HepG2 (cell line): ENCODE results near the gene ZNF213. TPM values are rescaled to one million over a fixed set of nuclear protein-coding genes. Genes with fewer than 3 reads are reported as not detected.

Experiments used
- CBFB ChIP-seq: sonication (generic); formaldehyde crosslinking; IDR thresholded peaks from 2 replicates; pipeline ENCODE4 v1.4.0; 2020; ENCODE audit warnings: missing genetic modification reagents
- EED ChIP-seq: sonication (generic); formaldehyde crosslinking; IDR thresholded peaks from 2 replicates; pipeline ENCODE4 v1.5.0; 2020; ENCODE audit warnings: mild to moderate bottlenecking, missing genetic modification reagents
- ESRRA ChIP-seq: sonication (generic); formaldehyde crosslinking; IDR thresholded peaks from 2 replicates; pipeline ENCODE4 v1.5.1; 2020; ENCODE audit warnings: mild to moderate bottlenecking, low read depth, missing genetic modification reagents
- ETS1 ChIP-seq: sonication (generic); formaldehyde crosslinking; IDR thresholded peaks from 2 replicates; pipeline ENCODE4 v1.4.0; 2020; ENCODE audit warnings: missing genetic modification reagents
- HIC2 ChIP-seq: sonication (generic); formaldehyde crosslinking; IDR thresholded peaks from 2 replicates; pipeline ENCODE4 v1.9.0; 2022; ENCODE audit warnings: low read depth, missing genetic modification reagents
- HMG20A ChIP-seq: IDR thresholded peaks from 2 replicates; pipeline ENCODE4 v1.6.1; 2016; ENCODE audit warnings: borderline replicate concordance
- HMGA1 ChIP-seq: sonication (generic); formaldehyde crosslinking; conservative IDR thresholded peaks from 2 replicates; pipeline ENCODE4 v1.4.0; 2020; ENCODE audit warnings: missing genetic modification reagents
- ISX ChIP-seq: sonication (generic); formaldehyde crosslinking; conservative IDR thresholded peaks from 2 replicates; pipeline ENCODE4 v1.5.0; 2020; ENCODE audit warnings: missing genetic modification reagents
- PREB ChIP-seq: sonication (generic); formaldehyde crosslinking; IDR thresholded peaks from 2 replicates; pipeline ENCODE4 v1.4.0; 2020; ENCODE audit warnings: missing genetic modification reagents
- SALL1 ChIP-seq: sonication (generic); formaldehyde crosslinking; IDR thresholded peaks from 2 replicates; pipeline ENCODE4 v1.8.0; 2022; ENCODE audit warnings: mild to moderate bottlenecking, missing genetic modification reagents
- SIX4 ChIP-seq: sonication (generic); formaldehyde crosslinking; IDR thresholded peaks from 2 replicates; pipeline ENCODE4 v1.4.0; 2020; ENCODE audit warnings: missing genetic modification reagents
- SP1 ChIP-seq, 2 experiments: fragments of 450-650 bp in 1 of 2; sonication (generic) in 1 of 2; formaldehyde crosslinking in 1 of 2; IDR thresholded peaks; 2 replicates each; pipeline versions ENCODE4 v1.4.0 to v1.6.1; 2016 to 2020; ENCODE audit warnings: missing genetic modification reagents in 1 of 2
- SRY ChIP-seq: sonication (generic); formaldehyde crosslinking; IDR thresholded peaks from 2 replicates; pipeline ENCODE4 v1.8.0; 2022; ENCODE audit warnings: mild to moderate bottlenecking, missing genetic modification reagents
- TBP ChIP-seq: sonication (generic); formaldehyde crosslinking; IDR thresholded peaks from 2 replicates; pipeline ENCODE4 v1.5.0; 2020; ENCODE audit warnings: missing genetic modification reagents
- TMF1 ChIP-seq: sonication (generic); formaldehyde crosslinking; IDR thresholded peaks from 2 replicates; pipeline ENCODE4 v1.8.1; 2022; ENCODE audit warnings: low read depth, missing genetic modification reagents
- YEATS4 ChIP-seq: sonication (generic); formaldehyde crosslinking; IDR thresholded peaks from 2 replicates; pipeline ENCODE4 v1.4.0; 2020; ENCODE audit warnings: missing genetic modification reagents, borderline replicate concordance
- ZFP62 ChIP-seq: sonication (generic); formaldehyde crosslinking; IDR thresholded peaks from 2 replicates; pipeline ENCODE4 v1.4.0; 2020; ENCODE audit warnings: missing genetic modification reagents
- ZNF225 ChIP-seq: sonication (generic); formaldehyde crosslinking; IDR thresholded peaks from 2 replicates; pipeline ENCODE4 v1.4.0; 2020; ENCODE audit warnings: mild to moderate bottlenecking, missing genetic modification reagents
- ZNF558 ChIP-seq: sonication (generic); formaldehyde crosslinking; IDR thresholded peaks from 2 replicates; pipeline ENCODE4 v1.9.0; 2022; ENCODE audit warnings: mild to moderate bottlenecking, missing genetic modification reagents, borderline replicate concordance
- ZNF569 ChIP-seq: sonication (generic); formaldehyde crosslinking; IDR thresholded peaks from 2 replicates; pipeline ENCODE4 v1.5.0; 2020; ENCODE audit warnings: mild to moderate bottlenecking, missing genetic modification reagents, moderate library complexity, borderline replicate concordance
- ZNF674 ChIP-seq: sonication (generic); formaldehyde crosslinking; IDR thresholded peaks from 2 replicates; pipeline ENCODE4 v1.5.0; 2020; ENCODE audit warnings: low read depth, mild to moderate bottlenecking, missing genetic modification reagents
- polyA plus RNA-seq, 8 experiments: library from polyadenylated mRNA; depleted of rRNA in 3 of 8; stranded (reverse) in 7 of 8; unstranded in 1 of 8; fragments of >200 nt; fragmentation: Illumina TruSeq in 4 of 8; extraction: Trizol in 4 of 8; gene quantifications; 2 replicates each; pipeline versions ENCODE4 v1.2.1 to v1.2.3, GENCODE V29; 2011 to 2016; ENCODE audit warnings: low read depth in 4 of 8, missing spikeins in 1 of 8, mixed read lengths in 1 of 8; ENCODE audit not compliant: insufficient read depth in 1 of 8
- total RNA-seq, 5 experiments: library from RNA; depleted of rRNA; stranded (reverse); fragments of >200 nt; fragmentation: Illumina TruSeq; extraction: Trizol; gene quantifications; 2 replicates each; pipeline ENCODE4 v1.2.3, GENCODE V29; 2016; ENCODE audit warnings: low read depth in 1 of 5
- TF ChIP-seq, protein P1 (sequence below): sonication (generic); formaldehyde crosslinking; IDR thresholded peaks from 2 replicates; pipeline ENCODE4 v1.8.1; 2023; ENCODE audit warnings: mild to moderate bottlenecking, missing genetic modification reagents
- TF ChIP-seq, protein P2 (sequence below): sonication (generic); formaldehyde crosslinking; IDR thresholded peaks from 2 replicates; pipeline ENCODE4 v1.8.0; 2023; ENCODE audit warnings: mild to moderate bottlenecking, missing genetic modification reagents

ZNF213 gene
- total and polyA plus RNA-seq, 2 of the 13 experiments (the other 11 are each of a cell fraction or from before 2014, with no cell fraction given) = 0.59 to 0.97 TPM

- TF ChIP-seq, protein P1, sequence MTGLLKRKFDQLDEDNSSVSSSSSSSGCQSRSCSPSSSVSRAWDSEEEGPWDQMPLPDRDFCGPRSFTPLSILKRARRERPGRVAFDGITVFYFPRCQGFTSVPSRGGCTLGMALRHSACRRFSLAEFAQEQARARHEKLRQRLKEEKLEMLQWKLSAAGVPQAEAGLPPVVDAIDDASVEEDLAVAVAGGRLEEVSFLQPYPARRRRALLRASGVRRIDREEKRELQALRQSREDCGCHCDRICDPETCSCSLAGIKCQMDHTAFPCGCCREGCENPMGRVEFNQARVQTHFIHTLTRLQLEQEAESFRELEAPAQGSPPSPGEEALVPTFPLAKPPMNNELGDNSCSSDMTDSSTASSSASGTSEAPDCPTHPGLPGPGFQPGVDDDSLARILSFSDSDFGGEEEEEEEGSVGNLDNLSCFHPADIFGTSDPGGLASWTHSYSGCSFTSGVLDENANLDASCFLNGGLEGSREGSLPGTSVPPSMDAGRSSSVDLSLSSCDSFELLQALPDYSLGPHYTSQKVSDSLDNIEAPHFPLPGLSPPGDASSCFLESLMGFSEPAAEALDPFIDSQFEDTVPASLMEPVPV (CRISPR knock-in tag) = 0 out of 2 replicates have a peak, but pooled peaks have one; percentile 53
- TF ChIP-seq TBP (CRISPR knock-in tag) = peak; percentile 90; the same call in 1 of the 2 replicates
- peak; percentile 64; the same call in 1 of the 2 replicates for TF ChIP-seq ZNF674 (CRISPR knock-in tag)
- TF ChIP-seq ETS1 (CRISPR knock-in tag) = no peak
- no peak for TF ChIP-seq HMGA1 (CRISPR knock-in tag)
- TF ChIP-seq ZNF569 (CRISPR knock-in tag) = no peak
- 0 out of 2 replicates have a peak, but pooled peaks have one; percentile 32 for TF ChIP-seq ISX (CRISPR knock-in tag)
- TF ChIP-seq, protein P2, sequence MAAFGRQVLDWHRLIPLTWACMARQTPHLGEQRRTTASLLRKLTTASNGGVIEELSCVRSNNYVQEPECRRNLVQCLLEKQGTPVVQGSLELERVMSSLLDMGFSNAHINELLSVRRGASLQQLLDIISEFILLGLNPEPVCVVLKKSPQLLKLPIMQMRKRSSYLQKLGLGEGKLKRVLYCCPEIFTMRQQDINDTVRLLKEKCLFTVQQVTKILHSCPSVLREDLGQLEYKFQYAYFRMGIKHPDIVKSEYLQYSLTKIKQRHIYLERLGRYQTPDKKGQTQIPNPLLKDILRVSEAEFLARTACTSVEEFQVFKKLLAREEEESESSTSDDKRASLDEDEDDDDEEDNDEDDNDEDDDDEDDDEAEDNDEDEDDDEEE = no peak
- TF ChIP-seq CBFB (CRISPR knock-in tag) = peak; percentile 22; the same call in 1 of the 2 replicates
- TF ChIP-seq TMF1 (CRISPR knock-in tag) = no peak
- no peak for TF ChIP-seq PREB
- TF ChIP-seq ZNF558 (CRISPR knock-in tag) = no peak
- TF ChIP-seq EED (CRISPR knock-in tag) = no peak
- TF ChIP-seq YEATS4 (CRISPR knock-in tag) = no peak; the same call in 1 of the 2 replicates
- peak; percentile 62; the same call in 1 of the 2 replicates for TF ChIP-seq HMG20A (CRISPR knock-in tag)
- TF ChIP-seq HIC2 (CRISPR knock-in tag) = no peak
- TF ChIP-seq SRY = no peak; the same call in 1 of the 2 replicates
- TF ChIP-seq SP1 (IDR thresholded peaks at IDR 0.05) = no peak
- TF ChIP-seq SP1 (CRISPR knock-in tag; IDR thresholded peaks at IDR 0.05) = peak; percentile 69
- TF ChIP-seq SALL1 (CRISPR knock-in tag) = peak; percentile 81
- no peak for TF ChIP-seq ESRRA (CRISPR knock-in tag)
- TF ChIP-seq SIX4 = no peak
- 0 out of 2 replicates have a peak, but pooled peaks have one; percentile 46 for TF ChIP-seq ZFP62
- TF ChIP-seq ZNF225 = no peak
These were observed 15.8 kb downstream of the ZNF213 start (continued) for GRCh38 chr16:3150346-3151218.
